ENCODE data around the gene FKBP11.

The FKBP11 gene

DNA sequence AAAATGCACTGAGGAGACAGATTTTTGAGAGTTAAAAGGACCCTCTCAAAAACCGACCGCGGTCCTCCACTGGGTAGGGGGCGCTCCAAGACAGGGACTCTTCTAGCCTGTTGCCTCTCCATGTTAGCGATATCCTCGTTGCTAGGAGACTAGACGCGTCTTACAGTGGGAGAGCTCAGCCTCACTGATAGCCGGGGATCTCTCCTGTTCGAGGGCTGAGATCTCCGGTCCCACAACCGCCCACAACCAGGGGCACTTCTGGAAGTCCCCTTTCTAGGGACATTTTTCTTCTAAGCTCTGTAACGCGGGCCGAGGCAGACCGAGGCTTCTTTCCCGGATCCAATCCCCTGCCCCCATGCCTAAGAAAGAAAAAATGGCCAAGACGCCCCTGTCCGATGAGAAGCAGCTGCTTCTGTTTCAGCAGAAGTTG lies 21.3 kb downstream of the FKBP11 start:
- no peak overlapping the region for H3K27ac ChIP-seq (ENCODE audit: extremely low read depth, low read depth, low read length)
- H3K9me3 ChIP-seq (ENCODE audit: control insufficient read depth, insufficient read depth, low read depth, low read length), result no peaks in the 10 kb centered on the region
- ChIA-PET POLR2A (interaction anchor here (0.7 kb wide), 1 partner anchor 53 kb away, joined by 3 read pairs; the partner anchor contains the start of gene ARF3), CTCF (interaction anchor here (0.6 to 6.5 kb wide), 25 partner anchors 9 to 567 kb away, joined by 3 to 75 read pairs (median 4); partner anchors contain the start of genes DDN, DDX23 and RND1)
- peaks cover 4% of the 10 kb centered on the region; the same call in 1 of the 2 replicates for H3K4me1 ChIP-seq (ENCODE audit: control insufficient read depth, insufficient read depth, low read length)
- peak overlapping the region; percentile 46 for H3K4me3 ChIP-seq (ENCODE audit: low read depth, low read length)
- H3K36me3 ChIP-seq (ENCODE audit: control insufficient read depth in 2 of 2, insufficient read depth in 1 of 2, low read length in 2 of 2), result no peaks in the 10 kb centered on the region
- TF ChIP-seq SP3 (tag by site-specific recombination; IDR thresholded peaks at IDR 0.05) (0 out of 2 replicates have a peak, but pooled peaks have one; percentile 20), ZNF366 (tag by site-specific recombination; conservative IDR thresholded peaks at IDR 0.05) (0 out of 2 replicates have a peak, but pooled peaks have one; percentile 13), SP2 (tag by site-specific recombination; IDR thresholded peaks at IDR 0.05) (peak; percentile 9; the same call in 1 of the 2 replicates), EGR2 (tag by site-specific recombination; IDR thresholded peaks at IDR 0.05; ENCODE audit: low read depth) (no peak), ZNF394 (tag by site-specific recombination; IDR thresholded peaks at IDR 0.05; ENCODE audit: borderline replicate concordance) (peak; percentile 9), MYNN (tag by site-specific recombination; IDR thresholded peaks at IDR 0.05; ENCODE audit: borderline replicate concordance) (0 out of 2 replicates have a peak, but pooled peaks have one; percentile 39), ZNF335 (tag by site-specific recombination; conservative IDR thresholded peaks at IDR 0.05) (peak; percentile 24; the same call in 1 of the 2 replicates), ZNF341 (tag by site-specific recombination; IDR thresholded peaks at IDR 0.05; ENCODE audit: low read depth) (peak; percentile 35), ZNF23 (tag by site-specific recombination; IDR thresholded peaks at IDR 0.05; ENCODE audit: borderline replicate concordance) (no peak), ZNF354C (tag by site-specific recombination; IDR thresholded peaks at IDR 0.05; ENCODE audit: borderline replicate concordance, low read depth) (0 out of 2 replicates have a peak, but pooled peaks have one; percentile 16), ZNF629 (tag by site-specific recombination; IDR thresholded peaks at IDR 0.05) (peak; percentile 64; the same call in 1 of the 2 replicates), KLF7 (tag by site-specific recombination; IDR thresholded peaks at IDR 0.05; ENCODE audit: borderline replicate concordance) (0 out of 2 replicates have a peak, but pooled peaks have one; percentile 32), ZNF426 (tag by site-specific recombination; IDR thresholded peaks at IDR 0.05) (no peak), ZEB2 (tag by site-specific recombination; IDR thresholded peaks at IDR 0.05) (no peak), KLF10 (tag by site-specific recombination; IDR thresholded peaks at IDR 0.05) (peak; percentile 17; the same call in 1 of the 2 replicates), ZNF555 (tag by site-specific recombination; conservative IDR thresholded peaks at IDR 0.05) (no peak), ZBTB48 (tag by site-specific recombination; IDR thresholded peaks at IDR 0.05) (peak; percentile 53; the same call in 1 of the 2 replicates), IKZF3 (tag by site-specific recombination; IDR thresholded peaks at IDR 0.05) (no peak), ZNF514 (tag by site-specific recombination; IDR thresholded peaks at IDR 0.05) (no peak), ZFHX2 (tag by site-specific recombination; conservative IDR thresholded peaks at IDR 0.05) (peak; percentile 25; the same call in 1 of the 2 replicates), ZBTB17 (tag by site-specific recombination; IDR thresholded peaks at IDR 0.05) (peak; percentile 79), SCRT2 (tag by site-specific recombination; IDR thresholded peaks at IDR 0.05) (peak; percentile 98), ZNF660 (tag by site-specific recombination; IDR thresholded peaks at IDR 0.05) (peak; percentile 92), MZF1 (tag by site-specific recombination; IDR thresholded peaks at IDR 0.05; ENCODE audit: borderline replicate concordance) (peak; percentile 42; the same call in 1 of the 2 replicates), ZFP37 (tag by site-specific recombination; IDR thresholded peaks at IDR 0.05) (no peak), ZNF202 (tag by site-specific recombination; IDR thresholded peaks at IDR 0.05; ENCODE audit: borderline replicate concordance) (no peak), ZNF24 (tag by site-specific recombination; IDR thresholded peaks at IDR 0.05) (0 out of 2 replicates have a peak, but pooled peaks have one; percentile 40), ZNF518A (tag by site-specific recombination; conservative IDR thresholded peaks at IDR 0.05; ENCODE audit: low read depth) (0 out of 2 replicates have a peak, but pooled peaks have one; percentile 94)
- TF ChIP-seq, protein P1, sequence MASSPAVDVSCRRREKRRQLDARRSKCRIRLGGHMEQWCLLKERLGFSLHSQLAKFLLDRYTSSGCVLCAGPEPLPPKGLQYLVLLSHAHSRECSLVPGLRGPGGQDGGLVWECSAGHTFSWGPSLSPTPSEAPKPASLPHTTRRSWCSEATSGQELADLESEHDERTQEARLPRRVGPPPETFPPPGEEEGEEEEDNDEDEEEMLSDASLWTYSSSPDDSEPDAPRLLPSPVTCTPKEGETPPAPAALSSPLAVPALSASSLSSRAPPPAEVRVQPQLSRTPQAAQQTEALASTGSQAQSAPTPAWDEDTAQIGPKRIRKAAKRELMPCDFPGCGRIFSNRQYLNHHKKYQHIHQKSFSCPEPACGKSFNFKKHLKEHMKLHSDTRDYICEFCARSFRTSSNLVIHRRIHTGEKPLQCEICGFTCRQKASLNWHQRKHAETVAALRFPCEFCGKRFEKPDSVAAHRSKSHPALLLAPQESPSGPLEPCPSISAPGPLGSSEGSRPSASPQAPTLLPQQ (tag by site-specific recombination; IDR thresholded peaks at IDR 0.05), result 0 out of 2 replicates have a peak, but pooled peaks have one; percentile 28
- TF ChIP-seq, protein P2, sequence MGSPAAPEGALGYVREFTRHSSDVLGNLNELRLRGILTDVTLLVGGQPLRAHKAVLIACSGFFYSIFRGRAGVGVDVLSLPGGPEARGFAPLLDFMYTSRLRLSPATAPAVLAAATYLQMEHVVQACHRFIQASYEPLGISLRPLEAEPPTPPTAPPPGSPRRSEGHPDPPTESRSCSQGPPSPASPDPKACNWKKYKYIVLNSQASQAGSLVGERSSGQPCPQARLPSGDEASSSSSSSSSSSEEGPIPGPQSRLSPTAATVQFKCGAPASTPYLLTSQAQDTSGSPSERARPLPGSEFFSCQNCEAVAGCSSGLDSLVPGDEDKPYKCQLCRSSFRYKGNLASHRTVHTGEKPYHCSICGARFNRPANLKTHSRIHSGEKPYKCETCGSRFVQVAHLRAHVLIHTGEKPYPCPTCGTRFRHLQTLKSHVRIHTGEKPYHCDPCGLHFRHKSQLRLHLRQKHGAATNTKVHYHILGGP (tag by site-specific recombination; IDR thresholded peaks at IDR 0.05), result no peak
- TF ChIP-seq, protein P3, sequence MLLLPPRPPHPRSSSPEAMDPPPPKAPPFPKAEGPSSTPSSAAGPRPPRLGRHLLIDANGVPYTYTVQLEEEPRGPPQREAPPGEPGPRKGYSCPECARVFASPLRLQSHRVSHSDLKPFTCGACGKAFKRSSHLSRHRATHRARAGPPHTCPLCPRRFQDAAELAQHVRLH (tag by site-specific recombination; IDR thresholded peaks at IDR 0.05), result peak; percentile 79; the same call in 1 of the 2 replicates

Measured in HEK293 (cell line).